ENCODE measurements around the gene MT2A.

MT2A gene

GRCh38 chr16:56639045-56639444 lies 30.7 kb downstream of the MT2A start:
- FAIRE-seq (no peak), DNase-seq (ENCODE audit: insufficient read length, low spot score) (no peak)
- no peak for TF ChIP-seq CTCF (IDR thresholded peaks at IDR 0.05; ENCODE audit: insufficient read depth, missing control alignments)

- no peak for FAIRE-seq
- no peak for TF ChIP-seq CTCF (IDR thresholded peaks at IDR 0.05; ENCODE audit: insufficient read depth, missing control alignments)
- no peak for DNase-seq (ENCODE audit: insufficient read length, low spot score)
Measured at GRCh38 chr16:56640076-56640475, 31.7 kb downstream of the MT2A start.

- TF ChIP-seq CTCF (IDR thresholded peaks at IDR 0.05; ENCODE audit: insufficient read depth, missing control alignments): no peak
- DNase-seq (ENCODE audit: insufficient read length, low spot score): no peak
- FAIRE-seq: no peak
Measured at GRCh38 chr16:56641166-56641565, 32.8 kb downstream of the MT2A start.

- FAIRE-seq: no peak
- TF ChIP-seq CTCF (IDR thresholded peaks at IDR 0.05; ENCODE audit: insufficient read depth, missing control alignments): no peak
- no peak for DNase-seq (ENCODE audit: insufficient read length, low spot score)
Measured at GRCh38 chr16:56643080-56643778, 34.8 kb downstream of the MT2A start.

- FAIRE-seq: no peak
- TF ChIP-seq CTCF (IDR thresholded peaks at IDR 0.05; ENCODE audit: insufficient read depth, missing control alignments): no peak
- DNase-seq (ENCODE audit: insufficient read length, low spot score): no peak
Measured at GRCh38 chr16:56643833-56644232, 35.4 kb downstream of the MT2A start.

GRCh38 chr16:56645311-56645710 lies 36.9 kb downstream of the MT2A start:
- DNase-seq (ENCODE audit: insufficient read length, low spot score): no peak
- no peak for TF ChIP-seq CTCF (IDR thresholded peaks at IDR 0.05; ENCODE audit: insufficient read depth, missing control alignments)
- FAIRE-seq: no peak

GRCh38 chr16:56645838-56646237 lies 37.5 kb downstream of the MT2A start:
- no peak for TF ChIP-seq CTCF (IDR thresholded peaks at IDR 0.05; ENCODE audit: insufficient read depth, missing control alignments)
- DNase-seq (ENCODE audit: insufficient read length, low spot score) (no peak), FAIRE-seq (no peak)

Measured in D721Med (cell line).